Left colon (tissue), 2 donors: ENCODE results near the gene VAV2. TPM values are rescaled to one million over a fixed set of nuclear protein-coding genes. Genes with fewer than 3 reads are reported as not detected.
A peak's percentile ranks its signal among the peaks of the same experiment; 100 is the strongest.

Experiments used
- ATAC-seq: fragments of 200-7000 bp; cut with Tn5 transposase; one replicate; pipeline ENCODE4 v1.9.1; 2020; ENCODE audit warnings: mild to moderate bottlenecking, moderate library complexity
- DNase-seq, 2 donors: peaks; one replicate each; pipeline ENCODE4 v3.0.0-alpha.2; 2020
- intact Hi-C, 2 donors: fragments of 100-400 bp; cut with DNase I in 1 of 2; cut with micrococcal nuclease in 1 of 2; formaldehyde crosslinking; loops; one replicate each; pipeline versions ENCODE4 v1.11.2 to v1.14.0; 2022; cut with DNase I, micrococcal nuclease
- total RNA-seq, 2 donors: library from RNA; stranded (reverse); fragmentation: NEBNext Ultra II Directional; extraction: Animal tissue kit (Norgen Biotek cat#: 25700); gene quantifications; one replicate each; pipeline ENCODE4 v1.2.1, GENCODE V29; 2021
- donor health status: DM: no; HTN: no; CAD: no.
- donor health status: DM: yes; HTN: yes; CAD: no.

VAV2 gene
- total RNA-seq, 2 donors from 2014 or later, result 29.6 to 43.2 TPM

DNA sequence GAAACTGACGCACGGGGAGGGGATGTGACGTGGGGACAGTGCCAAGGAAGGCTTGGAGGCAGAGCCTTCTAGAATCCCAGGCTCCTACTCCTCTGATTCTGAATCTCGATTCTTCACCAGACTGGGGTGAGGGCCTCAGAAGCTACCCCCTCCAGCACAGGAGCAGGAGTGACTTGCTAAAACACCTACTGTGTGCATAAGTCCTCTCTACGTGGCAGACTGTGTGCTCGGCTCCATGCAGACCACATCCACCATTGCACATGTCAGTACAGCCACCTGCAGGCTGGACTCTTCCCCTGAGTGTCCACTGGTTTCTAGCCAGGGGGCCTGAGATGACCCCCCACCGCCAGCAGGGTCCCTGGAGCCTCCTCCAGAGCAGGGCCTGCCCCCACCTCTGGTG lies 182.8 kb downstream of the VAV2 start:
- no peak for DNase-seq
- intact Hi-C loops, result no loop called here
- ATAC-seq, result no peak

DNA sequence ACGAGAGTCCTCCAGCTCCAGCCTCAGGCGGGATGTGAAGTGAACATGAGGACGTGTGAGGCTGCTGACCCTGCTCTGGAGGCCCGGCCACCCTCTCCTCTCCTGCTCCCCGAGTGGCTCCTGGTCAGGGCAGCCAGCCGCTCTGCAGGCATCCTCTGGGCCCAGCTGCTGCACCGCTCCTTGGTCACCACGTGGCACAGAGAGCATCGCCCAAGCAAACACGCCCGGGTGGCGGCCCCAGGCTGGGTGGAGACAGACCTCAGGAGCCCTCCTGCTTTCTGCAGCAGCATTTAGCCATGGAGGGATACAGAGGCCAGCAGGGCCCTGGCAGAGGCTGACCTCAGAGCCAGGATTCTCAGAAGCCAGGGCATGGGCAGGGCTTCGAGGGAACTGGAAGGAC lies 184.3 kb downstream of the VAV2 start:
- ATAC-seq, result peak; percentile 31
- intact Hi-C loops, result no loop called here

DNA sequence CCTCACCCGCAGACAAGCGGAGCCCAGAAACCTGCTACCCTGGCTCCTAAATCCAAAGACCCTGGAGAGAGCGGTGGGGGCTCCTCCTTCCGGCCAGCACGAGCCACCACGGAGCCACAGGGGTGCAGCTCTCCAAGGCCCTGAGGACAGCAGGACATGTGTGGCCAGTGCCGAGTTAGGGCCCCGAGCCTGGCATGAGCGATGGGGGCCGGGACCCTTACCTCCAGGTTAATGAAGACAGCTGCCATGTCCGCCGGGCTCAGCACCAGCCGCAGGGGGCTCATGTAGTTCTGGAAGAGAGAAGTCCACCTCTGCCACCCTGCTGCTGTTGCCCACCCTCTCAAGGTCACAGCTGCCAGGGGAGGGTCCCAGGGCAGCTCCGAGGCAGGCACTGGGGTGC lies 185.1 kb downstream of the VAV2 start:
- ATAC-seq (no peak), DNase-seq (no peak)
- intact Hi-C loops, result no loop called here

More for the DNA sequence above, 184.3 kb downstream of the VAV2 start:
- no peak for DNase-seq

DNA sequence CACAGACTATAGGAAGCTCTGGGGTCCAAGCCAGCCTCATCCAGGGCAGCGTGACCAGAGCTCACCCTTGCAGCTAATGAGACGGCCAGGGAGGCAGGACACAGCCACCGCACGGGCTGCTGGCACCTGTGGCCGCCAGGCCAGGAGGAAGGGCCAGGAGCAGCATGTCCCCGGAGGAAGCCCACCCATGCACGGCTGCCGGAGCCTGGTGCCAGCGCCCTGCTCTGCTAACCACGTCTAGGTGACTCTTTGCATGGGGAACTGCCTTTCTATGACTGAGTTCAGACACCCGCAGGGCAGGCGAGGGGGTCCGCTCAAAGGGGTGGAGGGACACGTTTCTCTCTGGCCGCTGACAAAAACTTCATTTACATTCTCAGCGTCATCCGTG lies 185.5 kb downstream of the VAV2 start:
- DNase-seq (no peak), ATAC-seq (no peak)
- intact Hi-C loops, result no loop called here

DNA sequence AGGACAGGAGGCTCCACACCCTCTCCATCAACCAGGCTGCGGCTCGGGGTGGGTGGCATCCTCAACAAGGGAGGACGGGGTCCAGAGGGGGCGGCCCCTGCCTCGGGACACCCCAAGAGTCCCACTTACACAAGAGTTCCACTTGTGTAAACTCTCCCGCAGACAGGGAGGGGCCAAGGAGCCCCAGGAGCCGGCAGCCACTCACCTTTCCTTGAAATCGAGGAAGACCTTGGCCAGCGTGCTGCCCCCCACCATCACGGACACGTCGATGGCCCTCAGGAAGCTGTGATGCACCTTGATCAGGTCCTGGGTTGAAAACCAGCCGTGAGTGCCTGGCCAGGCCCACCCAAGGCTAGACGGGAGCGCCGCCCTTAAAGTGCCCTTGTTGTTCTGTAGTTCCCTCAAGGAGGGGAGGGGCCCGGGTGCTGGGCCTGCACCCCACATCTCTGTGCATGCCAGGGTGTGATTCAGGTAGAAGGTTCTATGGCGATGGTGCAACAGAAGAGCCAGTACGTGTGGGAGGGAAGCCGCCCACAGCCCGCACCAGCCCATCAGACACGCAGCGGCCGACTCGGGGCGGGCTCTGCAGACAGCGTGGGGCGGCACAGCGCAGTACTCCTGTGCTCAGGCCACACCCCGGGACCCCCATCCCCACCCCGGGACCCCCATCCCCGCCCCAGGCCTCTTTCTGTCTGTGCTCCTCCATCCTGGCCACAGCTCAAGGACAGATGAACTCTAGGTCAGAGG lies 186.1 kb downstream of the VAV2 start:
- intact Hi-C loops, result no loop called here
- DNase-seq (no peak), ATAC-seq (no peak)

DNA sequence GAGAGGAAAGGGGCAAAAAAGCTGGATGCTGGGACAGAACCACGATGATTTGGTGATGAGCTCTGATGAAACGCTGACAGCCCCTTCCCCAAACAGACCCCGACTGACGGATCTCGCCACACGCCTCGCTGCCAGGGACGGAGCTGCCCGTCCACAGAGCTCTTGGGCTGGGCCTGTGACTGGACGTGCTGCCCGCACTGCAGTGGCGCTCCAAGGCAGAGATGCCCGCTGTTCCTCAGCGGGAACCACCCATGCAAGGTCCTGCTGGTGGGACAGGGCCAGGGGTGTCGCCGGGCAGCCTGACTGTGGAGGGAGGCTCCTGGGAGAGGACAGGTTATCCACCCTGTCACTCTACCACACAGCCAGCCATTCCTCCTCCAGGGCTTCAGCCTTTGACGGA lies 187.9 kb downstream of the VAV2 start:
- DNase-seq (no peak), ATAC-seq (no peak)
- intact Hi-C loops, result no loop called here

DNA sequence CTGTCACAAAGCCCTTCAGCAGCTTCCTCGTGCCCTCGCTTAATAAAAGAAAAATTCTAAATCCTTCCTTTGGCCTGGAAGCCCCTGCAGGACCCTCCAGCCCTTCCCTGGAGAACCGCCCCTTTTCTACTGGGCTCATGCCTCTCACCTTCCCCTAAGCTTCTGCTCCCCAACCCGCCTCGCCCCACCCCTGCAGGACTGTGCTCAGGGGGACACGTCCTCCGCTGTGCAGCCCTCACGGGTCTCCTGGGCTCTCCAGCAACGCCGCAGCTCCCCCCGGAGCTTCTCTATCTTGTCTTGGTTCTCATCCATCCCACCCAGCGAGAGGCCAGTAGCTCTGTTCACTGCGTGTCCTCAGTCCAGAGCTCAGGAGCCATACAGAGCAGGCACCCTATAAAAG lies 188.4 kb downstream of the VAV2 start:
- DNase-seq (no peak), ATAC-seq (no peak)
- intact Hi-C loops, result no loop called here

DNA sequence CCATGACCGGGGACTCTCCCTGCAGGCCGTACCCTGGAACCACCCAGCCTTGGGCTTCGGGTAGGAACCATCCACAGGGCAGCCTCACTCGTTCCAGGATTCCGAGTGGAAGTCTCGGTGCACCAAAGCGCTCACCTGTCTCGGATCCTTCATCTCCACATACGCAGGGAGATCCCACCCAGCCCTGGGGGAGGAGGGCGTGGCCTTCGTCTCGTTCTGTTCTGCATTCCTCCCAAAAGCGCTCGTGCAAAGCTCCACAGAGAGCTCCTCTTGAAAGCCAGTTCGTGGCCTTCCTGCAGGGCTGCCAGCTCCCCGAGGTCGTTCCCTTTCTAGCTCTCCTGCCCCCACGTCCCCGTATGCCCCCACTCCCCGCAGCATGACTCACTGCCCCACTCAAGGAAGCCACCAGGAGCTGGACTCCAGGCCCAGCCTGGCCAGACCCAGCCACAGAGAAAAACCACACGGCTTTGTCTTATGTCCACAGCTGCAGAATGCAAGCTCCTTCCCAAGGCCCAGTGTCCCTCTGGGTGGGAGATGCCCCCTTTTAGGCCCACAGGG lies 189.0 kb downstream of the VAV2 start:
- intact Hi-C loops, result no loop called here
- ATAC-seq, result no peak
- DNase-seq, result no peak

DNA sequence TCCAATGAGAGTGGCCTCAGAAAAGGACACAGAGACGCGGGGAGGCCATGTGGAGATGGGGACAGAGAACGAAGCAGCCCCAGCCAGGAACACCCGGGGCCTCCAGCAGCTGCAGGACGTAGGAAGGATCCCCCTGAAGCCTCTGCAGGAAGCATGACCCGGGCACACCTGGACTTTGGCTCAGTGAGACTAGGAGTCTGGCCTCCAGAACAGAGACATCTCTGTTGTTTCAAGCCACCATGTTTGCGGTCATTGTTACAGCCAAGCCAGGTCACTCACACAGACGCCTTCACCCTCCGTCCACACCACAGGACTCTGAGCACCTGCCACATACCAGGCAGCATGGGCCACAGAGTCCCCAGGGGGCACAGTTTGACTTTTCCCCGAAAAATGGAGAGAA lies 190.4 kb downstream of the VAV2 start:
- DNase-seq (no peak), ATAC-seq (no peak)
- intact Hi-C loops, result no loop called here

DNA sequence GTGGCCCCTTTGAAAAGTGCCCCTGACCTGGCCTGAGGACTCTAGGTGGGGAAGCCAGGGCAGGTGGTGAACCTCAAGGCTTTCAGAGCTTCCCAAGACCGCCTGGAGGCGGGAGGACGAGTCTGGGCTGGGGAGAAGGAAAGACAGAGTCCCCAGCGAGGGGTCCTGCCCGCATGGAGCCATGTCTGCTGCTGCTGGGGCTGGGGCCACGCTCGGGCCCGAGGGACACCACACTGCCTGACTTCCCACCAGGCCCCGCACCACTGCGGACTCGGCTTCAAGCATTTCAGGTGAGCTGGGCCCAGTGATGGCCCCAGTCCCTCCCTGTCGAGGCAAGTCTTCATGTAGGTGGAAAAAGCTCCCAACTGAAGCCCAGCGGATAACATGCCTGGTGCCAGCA lies 191.9 kb downstream of the VAV2 start:
- DNase-seq, result no peak
- intact Hi-C loops, result no loop called here
- ATAC-seq, result no peak

DNA sequence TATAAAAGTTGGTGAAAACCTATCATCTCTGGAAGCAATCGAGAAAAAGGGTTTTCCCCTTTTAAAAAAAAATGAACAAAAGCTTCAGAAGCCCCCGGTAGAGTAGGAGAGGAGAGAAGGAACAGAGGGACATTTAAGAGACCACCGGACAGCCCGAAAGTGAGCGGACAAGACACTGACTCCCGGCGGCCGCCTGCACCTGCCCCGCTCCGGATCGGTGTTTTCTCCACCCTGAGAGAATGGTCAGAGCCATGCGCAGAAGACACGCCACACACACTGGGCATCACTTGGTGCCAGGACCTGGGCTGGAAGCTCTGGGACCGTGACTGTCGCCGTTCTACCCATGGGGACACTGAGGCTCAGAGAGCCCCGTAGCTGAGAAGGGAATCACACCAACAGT lies 192.4 kb downstream of the VAV2 start:
- intact Hi-C loops, result no loop called here
- ATAC-seq (no peak), DNase-seq (no peak)

DNA sequence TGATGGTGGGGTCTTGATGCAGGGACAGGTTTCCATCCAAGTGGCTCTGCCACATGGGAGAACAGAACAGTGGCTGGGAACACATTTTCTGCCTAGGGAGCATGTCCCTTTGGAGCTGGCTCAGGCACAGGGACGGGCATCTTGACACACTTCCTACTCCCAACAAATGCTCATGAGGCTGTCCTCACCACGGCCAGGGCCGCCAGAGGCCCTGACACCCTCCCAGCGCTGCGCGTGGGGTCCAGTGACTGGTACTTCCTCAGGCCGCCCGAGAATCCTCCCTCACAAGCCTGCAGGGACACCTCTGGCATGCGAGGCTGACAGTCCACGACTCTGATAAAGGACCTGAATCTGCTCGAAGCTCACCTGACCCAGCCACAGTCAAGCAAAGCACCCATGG lies 193.0 kb downstream of the VAV2 start:
- intact Hi-C loops, result no loop called here
- DNase-seq (no peak), ATAC-seq (no peak)

DNA sequence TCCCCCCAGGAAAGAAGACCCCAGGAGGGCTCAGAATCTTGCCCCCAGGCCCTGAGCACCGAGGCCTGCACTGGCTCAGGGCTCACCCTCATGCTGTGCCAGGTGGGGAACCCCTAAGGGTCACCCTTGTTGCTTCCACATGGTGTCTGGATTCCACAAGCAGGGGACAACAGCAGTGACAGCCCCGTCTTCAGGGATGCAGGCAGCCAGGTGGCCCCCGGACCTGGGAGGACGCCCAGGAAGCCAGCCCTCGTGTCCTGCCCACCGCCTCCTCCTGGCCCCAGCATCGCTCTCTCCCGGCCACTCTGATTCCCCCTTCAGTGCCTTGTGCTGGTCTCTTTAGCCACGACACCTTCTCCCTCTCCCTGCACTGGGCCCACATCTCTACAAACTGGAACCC lies 194.0 kb downstream of the VAV2 start:
- DNase-seq (no peak), ATAC-seq (no peak)
- intact Hi-C loops, result no loop called here

DNA sequence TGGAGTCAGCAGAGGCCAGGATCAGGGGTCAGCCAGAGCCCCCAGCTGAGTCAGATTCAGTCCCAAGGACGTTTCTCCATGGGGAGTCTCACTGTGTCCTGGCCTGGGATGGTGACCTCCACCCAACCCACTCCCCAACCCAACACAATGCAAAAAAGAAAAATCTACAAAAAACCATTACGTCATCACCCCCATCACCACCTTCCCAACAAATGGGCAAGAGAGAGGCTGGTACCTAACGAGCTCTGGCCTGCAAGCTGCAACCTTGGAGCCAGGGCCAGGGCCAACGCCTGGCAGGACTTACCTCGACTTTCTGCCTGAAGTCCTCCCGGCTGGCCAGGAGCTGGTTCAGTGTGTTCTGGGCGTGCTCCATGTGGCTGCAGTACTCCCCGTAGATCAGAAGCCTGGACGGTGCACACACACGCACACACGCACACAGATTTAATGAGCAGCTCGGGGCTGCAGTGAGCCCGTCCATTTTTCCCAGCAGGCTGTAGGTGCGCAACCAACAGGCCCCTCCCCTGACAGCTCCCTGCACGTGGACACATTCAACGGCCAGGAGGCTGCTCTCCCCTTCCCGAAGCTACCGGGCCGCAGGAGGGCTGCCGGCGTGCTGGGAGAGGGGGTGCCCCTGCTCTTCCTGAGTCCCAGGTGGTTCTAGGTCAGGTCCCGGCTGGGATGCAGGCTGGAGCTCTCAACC lies 194.6 kb downstream of the VAV2 start:
- DNase-seq (no peak), ATAC-seq (no peak)
- intact Hi-C loops, result no loop called here

DNA sequence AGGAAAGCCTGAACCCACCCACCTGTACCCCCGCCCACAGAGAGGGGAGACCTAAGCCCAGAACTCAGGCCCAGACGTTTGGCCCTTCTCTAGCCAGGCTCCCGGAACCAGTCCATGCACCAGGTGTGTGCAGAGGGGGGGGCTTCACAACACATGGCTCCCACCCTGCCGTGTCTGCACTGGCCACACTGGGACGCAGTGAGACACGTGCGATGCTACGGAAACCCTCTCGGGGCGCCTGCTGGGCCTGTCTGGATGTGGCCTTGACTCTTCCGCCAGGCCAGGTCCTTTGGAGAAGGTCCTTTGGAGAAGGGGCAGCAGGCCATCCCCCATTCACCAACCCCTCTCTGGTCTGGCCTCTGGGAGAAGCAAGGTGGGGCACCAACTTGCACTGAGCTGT lies 195.6 kb downstream of the VAV2 start:
- DNase-seq, result no peak
- ATAC-seq, result no peak
- intact Hi-C loops, result no loop called here

DNA sequence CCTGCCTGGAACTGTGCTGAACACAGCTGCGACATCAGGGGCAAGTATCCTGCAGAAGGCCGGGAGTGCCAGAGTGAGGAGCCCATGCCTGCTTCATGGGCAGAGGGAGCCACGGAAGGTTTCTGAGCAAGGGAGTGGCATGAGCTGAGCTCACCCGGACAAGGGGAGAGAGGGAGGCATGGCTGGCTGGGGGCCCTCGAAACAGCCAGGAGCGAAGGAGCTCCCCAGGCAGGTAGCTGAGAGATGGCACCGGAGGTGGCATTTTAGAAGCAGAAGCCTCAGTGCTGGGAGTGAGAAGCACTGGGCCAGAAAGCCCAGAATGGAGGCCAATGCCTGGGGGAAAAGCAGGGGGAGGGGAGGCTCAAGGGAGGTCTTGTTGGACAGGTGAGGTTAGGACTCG lies 197.1 kb downstream of the VAV2 start:
- intact Hi-C loops, result no loop called here
- DNase-seq (no peak), ATAC-seq (no peak)

DNA sequence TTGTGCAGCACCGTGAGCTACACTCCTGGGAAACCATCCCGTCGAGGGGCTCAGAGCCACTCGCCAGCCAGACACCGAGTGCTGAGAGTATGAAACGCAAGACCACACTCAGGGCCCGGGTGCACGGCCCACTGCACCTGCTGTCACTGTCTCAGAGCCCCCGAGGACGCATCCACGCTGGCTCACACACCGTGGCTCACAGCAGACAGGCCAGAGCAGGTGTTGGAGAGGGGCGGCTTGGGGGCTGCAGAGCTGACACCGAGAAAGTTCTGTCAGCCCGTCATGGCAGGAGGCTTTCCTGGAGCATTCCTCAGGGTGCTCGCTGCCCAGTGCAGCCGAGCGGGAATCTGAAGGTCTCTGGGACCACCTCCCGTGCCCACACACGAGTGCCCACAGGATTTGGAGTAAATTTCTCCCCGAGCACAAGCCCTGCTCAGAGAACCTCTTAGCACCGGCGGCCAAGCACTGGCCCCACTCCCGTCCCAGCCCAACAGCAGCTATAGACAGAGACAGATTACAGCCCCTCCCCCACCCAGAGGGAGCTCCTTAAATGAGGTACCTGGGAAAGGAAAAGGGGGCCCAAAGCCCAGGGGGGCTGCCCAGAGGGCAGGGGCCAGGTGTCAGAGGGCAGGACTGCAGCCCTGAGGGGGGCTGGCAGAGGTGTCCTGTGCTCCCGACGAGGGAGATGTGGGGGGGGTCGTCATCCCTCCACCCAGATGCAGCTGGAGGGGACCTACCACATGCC lies 197.9 kb downstream of the VAV2 start:
- intact Hi-C loops, result loop anchor here (5.0 kb wide), 1 partner anchor 203 kb away; no protein-coding TSS in a partner anchor

DNA sequence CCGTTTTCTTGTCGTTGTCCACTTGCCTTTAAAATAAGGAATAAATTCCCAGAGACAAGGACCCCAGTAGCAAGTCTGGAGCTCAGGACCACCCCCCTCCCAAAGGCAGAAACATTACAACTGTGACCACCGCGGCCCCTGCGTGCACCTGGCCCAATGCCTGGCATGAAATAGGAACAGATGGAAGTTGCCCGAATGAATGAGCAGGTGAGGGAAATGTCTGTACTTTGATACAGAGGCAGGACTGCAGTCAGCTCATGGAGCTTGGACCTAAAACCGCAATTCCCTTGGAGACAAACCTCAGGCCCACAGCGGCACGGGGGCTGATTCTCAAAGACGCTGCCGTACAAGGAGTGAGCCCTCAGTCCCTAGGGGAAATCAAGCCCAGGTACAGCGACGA lies 198.7 kb downstream of the VAV2 start:
- ATAC-seq (no peak), DNase-seq (no peak)
- intact Hi-C loops, result loop anchor here (5.0 kb wide), 1 partner anchor 204 kb away; no protein-coding TSS in a partner anchor

More for the DNA sequence above, 197.9 kb downstream of the VAV2 start:
- DNase-seq, result no peak
- no peak for ATAC-seq

DNA sequence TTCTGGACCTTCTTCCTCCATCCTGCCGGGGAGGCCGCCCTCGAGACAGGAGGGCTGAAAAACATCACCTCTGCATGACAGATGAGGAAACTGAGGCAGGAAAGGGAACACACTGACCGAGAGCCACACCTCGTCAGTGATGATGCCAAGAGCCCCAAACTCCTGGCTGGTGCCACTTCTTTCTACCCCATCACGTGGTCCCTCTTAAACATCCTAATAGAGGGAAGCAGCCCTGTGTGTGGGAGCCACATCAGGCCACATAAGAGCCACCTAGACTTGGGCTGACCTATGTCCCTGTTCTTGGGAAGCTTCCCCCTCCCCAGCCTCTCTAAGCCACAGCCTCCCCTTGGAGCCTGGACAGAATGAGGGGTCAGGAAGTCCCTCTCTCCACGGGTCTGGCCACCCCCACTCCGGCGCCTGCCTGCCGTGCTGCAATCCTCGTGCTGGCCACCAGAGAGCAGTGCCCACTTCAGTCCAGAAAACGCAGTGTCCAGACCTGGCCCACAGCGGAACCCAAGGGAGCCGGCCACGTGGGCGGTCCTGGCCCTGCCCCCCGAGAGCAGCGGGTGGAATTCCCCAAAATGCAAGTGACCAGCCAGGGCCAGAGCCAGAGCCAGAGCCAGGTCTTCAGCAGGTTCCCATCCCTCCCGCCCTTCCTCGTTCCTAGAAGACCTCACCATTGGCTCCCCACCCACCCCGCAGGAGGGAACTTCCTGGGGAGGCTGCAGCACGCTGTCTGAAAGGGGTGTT lies 199.2 kb downstream of the VAV2 start:
- intact Hi-C loops, result loop anchor here (5.0 kb wide), 1 partner anchor 204 kb away; no protein-coding TSS in a partner anchor
- peak; percentile 68 to 78 for DNase-seq
- peak; percentile 51 for ATAC-seq
